ENCODE results near the gene VNN1. TPM values are rescaled to one million over a fixed set of nuclear protein-coding genes. Genes with fewer than 3 reads are reported as not detected.

VNN1 gene, protein sequence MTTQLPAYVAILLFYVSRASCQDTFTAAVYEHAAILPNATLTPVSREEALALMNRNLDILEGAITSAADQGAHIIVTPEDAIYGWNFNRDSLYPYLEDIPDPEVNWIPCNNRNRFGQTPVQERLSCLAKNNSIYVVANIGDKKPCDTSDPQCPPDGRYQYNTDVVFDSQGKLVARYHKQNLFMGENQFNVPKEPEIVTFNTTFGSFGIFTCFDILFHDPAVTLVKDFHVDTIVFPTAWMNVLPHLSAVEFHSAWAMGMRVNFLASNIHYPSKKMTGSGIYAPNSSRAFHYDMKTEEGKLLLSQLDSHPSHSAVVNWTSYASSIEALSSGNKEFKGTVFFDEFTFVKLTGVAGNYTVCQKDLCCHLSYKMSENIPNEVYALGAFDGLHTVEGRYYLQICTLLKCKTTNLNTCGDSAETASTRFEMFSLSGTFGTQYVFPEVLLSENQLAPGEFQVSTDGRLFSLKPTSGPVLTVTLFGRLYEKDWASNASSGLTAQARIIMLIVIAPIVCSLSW
- polyA plus RNA-seq (2013, experiment 1 of 2; ENCODE audit: insufficient read length): not detected
- not detected for polyA plus RNA-seq (2013, experiment 2 of 2; ENCODE audit: insufficient read length)

DNA sequence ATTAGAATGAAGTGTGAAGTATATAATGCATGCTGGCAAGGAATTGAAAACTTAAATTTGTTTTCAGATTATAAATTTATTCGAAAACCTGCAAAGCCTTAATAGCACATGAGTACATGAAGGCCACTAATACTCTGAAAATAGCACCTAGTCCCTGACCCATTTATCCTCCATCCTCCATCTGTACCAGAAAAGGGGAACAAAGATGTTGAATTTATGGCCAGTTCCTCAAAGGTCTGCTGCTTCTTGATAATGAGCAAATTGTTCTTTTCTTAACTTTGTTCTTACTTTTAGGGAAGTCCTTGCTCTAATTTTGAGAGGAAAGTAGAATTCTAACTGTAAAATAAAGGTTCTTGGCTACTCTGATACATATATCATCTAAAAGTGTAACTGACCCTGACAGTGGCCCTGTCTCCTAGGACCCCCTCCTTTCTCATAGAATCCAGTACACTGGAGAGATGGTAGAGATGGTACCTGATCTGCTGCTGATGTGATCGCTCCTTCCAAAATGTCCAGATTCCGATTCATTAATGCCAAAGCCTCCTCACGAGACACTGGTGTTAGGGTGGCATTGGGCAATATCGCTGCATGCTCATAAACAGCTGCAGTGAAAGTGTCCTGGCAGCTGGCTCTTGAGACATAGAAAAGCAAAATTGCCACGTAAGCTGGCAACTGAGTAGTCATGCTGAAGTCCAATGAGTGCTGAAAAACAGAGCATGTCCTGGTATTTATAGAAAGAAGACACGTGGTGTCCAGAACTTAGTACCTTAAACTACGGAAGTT is at the start of gene VNN1:
TSS of gene VNN1 (minus strand) at position 704 of the 783 bp plus-strand sequence. CDS start at position 684, 20 bp downstream.
- no peak for DNase-seq

DNA sequence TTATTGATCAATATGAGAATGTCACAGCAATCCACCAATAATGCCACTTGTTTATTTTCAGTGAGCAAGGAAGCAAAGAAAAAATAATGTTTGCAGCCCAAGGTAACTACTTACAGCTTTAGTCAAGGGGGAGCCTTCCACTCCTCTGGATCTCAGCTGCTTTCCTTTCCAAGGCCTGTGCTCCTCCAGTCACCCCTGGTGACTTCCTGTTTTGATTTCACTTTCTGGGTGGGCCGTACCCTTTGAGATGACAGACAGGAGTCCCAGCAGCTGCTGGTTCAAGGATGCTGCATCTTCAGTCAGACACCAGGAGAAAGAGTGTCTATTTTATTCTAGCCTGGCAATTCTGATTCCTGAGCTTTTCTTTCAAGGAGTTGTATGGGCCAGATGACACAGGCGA is 49.4 kb upstream of the VNN1 start:
- DNase-seq: peak; percentile 10

DNA sequence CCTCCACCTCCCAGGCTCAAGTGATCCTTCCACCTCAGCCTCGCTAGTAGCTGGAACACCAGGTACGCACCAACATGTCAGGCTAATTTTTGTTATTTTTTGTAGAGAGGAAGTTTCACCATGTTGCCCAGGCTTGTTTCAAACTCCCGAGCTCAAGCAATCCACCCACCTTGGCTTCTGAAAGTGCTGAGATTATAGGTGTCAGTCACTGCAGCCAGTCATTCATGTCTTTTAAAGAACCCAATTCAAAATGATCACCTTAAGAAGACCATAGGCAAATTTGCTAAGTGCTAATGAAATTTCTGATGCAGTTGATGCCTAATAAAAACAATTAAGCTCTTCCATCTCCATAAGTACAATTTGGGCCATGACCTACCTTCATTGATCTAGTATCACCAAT is 46.4 kb upstream of the VNN1 start:
- DNase-seq: no peak

DNA sequence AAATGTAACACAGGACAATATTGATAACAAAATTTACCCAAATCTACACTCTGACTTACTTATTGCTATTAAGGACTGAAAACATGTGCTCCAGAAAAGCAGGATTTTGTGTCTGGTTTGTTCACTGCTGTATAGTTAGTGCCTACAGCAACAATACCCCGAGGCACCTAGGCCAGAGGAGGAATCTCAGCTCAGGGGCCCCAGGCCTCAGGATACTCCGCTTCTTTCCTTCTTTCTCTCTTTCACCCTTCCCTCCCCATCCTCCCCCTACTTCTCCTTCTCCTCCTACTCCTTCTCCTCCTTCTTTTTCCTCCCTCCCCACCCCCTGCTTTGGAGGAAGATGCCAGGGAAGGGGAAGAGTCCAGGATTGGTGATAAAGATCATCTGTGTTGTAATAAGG is 44.8 kb upstream of the VNN1 start:
- no peak for DNase-seq

DNA sequence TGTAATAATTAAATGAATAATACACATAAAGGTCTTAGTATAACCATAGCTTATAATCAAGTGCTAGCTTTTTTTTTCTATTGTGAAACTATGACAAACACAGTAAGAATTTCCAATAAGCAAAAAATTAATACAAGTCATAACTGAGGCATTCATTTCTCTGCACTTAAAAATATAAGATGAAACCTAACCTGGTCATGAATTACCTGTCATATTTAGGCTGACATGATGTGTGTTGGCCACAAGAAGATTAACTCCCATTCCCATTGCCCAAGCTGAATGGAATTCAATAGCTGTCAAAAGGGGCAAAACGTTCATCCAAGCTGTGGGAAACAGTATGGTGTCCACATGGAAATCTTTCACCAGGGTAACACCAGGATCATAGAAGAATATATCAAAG is 38.4 kb upstream of the VNN1 start:
- no peak for DNase-seq

DNA sequence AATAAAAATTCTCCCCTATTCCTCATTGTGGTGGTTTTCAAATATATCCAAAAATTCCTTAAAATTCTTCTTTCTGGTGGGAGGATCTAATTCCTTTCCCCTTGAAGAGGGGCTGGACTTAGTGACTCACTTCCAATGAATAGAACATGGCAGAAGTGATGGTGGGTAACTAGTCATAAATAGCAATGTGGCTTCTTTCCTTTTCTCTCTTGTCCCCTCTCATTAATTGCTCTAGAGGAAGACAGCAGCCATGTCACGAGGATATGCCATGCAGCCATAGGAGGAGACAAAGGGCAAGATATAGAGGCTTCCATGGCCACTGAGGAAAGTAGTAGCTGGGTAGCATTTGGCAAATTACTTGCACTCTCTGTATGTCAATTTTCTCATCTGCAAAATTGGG is 38.0 kb upstream of the VNN1 start:
- no peak for DNase-seq

DNA sequence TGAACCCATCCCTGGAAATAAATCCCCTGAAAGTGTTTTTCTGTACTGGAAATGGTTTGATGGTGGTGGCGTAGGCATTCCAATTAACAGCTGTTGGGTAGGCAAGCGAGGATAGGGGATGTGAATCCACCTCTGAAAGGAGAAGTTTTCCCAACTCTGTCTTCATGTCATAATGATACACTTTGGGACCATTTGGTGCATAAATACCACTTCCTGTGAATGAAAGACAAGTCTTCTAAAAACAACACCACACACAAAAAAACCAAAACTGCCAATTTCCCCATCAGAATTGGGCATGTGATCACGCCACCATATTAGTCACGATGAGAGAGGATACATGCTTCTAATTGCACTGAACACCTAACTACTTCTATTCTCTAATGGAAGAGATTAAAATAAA is 37.5 kb upstream of the VNN1 start:
- DNase-seq: no peak

DNA sequence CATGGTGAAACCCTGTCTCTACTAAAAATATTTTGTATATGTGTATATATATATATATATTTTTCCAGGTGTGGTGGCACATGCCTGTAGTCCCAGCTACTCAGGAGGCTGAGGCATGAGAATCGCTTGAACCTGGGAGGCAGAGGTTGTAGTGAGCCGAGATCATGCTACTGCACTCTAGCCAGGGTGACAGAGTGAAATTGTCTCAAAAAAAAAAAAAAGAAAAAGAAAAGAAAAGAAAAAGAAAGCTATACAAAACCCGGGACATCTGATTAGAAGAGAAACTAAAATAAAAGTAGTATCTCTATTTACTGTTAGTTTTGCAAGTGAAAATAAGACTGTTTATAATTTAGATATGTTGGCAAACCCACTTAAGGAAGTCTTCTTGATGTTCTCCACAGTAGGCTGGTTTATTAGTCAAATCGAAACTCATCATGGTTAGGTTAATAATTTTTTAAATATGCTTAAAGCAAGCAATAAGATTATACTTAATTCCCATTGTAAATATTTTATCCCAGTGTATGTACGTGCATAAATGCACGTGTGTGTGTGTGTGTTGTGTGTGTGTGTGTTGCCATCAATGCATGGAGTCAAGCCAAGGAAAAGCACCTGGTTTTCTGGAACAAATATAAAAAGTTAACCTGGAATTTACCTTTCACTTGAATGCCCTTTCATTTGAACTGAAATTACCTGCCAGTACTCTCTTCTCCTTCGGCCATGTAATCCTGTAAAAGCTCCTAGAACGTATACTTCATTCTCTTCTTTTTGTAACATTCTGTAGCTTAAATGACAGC is 36.8 kb upstream of the VNN1 start:
- DNase-seq: no peak

DNA sequence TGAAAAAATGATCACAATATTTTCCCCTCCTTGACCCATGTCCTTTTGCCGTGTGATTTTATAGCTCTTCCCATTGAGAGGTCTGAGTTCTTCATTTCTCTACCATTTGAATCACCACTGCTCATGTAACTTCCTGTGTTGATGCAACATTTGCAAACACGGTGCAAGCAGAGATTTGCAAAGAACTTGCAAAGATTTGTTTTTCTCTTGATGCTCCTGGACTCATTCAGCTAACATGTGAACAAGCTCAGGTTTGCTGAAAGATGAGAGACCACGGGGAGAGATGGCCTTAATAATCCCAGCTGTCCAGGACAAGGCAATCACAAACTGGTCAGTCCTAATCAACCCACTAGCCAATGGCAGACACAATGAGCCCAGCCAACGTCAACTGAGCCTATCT is 35.3 kb upstream of the VNN1 start:
- no peak for DNase-seq

DNA sequence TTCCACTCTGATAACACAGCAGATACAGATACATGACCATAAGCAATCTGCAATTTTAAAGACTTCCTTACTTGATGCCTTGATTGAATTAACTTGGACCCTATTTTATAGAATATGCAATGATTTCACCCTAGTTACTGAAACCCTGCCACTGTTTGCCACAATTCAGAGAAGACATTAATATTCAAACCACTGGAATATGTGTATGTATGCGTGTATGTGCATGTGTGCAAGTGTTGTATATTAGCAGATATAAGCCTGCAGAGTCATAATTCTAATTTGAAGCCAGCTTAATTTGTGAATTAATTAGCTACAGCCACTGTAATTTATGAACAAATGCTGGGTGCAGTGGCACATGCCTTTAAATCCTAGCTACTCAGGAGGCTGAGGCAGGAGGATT is 34.6 kb upstream of the VNN1 start:
- DNase-seq: no peak

DNA sequence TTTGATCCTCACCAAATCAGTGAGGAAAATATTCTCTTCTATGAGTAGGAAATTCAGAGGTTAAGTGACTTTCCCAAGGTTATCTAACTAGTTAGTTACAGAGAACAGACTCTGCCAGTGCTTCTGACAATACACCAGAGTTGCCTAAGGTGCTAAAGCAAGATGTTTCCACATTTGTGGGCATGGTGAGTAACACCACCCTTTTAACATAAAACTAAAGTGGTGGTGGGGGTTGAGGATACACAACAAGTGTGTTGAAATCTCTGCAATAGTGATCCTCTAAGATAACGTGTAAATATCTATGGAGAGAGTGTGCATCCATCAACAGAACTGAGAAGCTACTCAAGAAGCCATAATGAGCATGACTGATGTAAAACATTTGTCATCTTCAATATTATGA is 32.2 kb upstream of the VNN1 start:
- no peak for DNase-seq

DNA sequence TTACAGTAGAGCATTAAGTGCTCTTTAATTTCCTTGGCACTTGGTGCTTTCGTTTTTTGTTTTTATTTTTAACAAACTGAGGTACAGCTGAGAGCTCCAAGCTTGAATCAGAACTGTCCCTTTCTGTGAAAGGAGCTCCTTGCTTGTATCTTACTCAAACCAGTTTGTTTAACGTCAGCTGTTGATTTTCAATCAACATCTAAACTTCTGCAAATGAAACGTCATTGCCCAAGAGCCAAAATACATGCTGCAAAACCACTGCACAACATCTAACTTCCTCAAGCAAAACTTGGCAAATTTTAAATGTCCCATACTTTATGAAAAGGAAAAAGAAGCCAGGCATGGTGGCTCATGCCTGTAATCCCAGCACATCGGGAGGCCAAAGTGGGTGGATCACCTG is 28.6 kb upstream of the VNN1 start:
- DNase-seq: no peak

DNA sequence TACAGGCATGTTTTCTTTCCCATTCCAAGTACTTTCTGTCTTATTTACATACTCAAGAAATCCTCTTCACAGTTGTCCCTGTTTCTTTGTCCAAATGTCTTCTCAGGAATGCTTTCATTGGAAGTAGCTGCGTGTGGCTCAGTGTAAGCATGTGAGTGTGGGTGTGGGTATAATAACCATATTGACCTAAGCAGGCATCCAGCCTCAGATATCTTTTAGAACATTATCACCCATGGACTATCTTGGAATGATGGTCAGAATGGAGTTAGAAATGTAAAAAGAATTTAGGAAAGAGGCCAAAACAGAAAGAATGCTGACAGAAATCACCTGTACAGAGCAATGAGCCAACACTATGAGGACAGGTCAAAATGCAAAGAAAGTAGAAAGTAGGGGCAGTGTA is 27.4 kb upstream of the VNN1 start:
- no peak for DNase-seq

DNA sequence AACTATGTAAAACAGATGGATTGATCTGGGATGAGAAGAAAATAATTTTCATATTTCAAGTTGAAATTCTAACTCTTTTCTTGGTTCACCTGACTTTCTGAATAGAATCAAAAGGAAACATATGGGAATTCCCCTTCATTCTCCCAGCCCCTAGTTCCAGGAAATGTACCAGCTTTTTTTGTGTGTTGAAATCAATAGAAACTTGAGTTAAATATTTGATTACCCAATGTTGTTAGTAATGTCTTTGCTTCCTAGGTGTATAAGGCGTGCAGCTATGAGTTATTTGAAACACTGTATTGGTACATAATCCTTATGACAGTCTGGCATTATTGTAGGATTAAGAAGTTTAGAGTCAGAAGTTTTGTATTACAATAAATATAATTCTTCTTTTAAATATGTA is 22.4 kb upstream of the VNN1 start:
- DNase-seq: no peak

DNA sequence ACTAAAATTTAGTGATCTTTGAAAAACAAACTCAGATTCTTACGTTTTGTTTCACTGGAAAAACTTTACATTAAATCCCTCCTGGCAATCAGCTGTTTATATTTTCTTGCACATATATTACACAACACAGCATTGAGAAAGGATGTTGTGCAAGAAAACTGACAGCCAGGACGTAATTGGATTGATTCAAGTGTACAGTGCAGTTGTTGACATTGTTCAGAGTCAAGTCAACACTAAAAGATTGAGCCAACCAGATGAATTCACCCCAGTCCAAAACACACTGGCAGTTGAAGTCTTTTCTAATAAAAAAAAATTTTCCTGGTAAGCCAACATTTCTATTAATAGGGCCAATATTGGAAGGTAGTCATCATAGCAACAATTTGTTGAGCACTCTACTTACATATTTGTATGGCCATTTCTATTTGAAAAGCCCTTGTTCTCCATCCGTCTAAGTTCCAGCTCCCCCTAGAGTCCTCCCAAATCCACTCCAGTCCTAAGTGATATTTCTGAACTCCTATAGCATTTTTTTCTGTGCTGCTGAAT is 20.9 kb upstream of the VNN1 start:
- DNase-seq: no peak

DNA sequence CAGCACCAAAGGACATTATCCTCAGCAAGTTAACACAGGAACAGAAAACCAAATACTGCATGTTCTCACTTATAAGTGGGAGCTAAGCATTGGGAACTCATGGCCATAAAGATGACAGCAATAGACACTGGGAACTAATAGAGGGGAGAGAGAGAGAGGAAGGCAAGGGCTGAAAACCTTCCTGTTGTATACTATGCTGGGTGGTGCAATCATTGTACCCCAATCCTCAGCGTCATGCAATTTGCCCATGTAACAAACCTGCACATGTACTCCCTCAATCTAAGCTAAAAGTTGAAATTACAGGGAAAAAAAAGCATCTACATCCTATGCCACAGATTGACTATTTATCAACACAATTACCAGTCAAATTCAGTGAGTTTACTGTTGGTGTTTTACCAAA is 20.0 kb upstream of the VNN1 start:
- DNase-seq: no peak

DNA sequence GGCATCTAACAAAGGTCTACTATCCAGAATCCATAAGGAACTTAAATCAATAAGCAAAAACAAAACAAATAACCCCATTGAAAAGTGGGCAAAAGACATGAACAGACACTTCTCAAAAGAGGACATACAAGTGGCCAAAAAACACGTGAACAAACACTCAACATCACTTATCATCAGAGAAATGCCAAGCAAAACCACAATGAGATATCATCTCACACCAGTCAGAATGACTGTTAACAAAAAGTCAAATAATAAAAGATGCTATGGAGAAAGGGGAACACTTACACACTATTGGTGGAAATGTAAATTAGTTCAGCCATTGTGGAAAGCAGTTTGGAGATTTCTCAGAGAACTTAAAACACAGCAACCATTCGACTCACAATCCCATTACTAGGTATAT is 19.4 kb upstream of the VNN1 start:
- DNase-seq: no peak

DNA sequence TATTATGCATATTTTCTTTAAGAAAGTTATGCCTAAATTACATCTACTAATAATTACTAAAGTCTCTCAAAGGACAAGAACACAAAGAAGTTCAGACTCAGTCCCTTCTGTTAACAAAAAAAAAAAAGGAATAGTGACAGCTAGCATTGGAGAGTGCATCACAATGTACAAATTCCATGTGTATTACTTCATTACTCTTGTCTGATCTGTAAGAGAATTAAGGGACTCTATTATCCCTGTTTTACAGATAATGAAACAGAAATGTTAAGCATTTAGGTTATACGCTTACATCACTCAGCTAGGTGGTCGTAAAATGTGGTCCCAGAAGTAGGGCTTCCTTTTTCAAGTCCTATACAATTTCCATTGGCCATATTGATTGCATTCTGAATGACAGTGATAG is 17.2 kb upstream of the VNN1 start:
- no peak for DNase-seq

DNA sequence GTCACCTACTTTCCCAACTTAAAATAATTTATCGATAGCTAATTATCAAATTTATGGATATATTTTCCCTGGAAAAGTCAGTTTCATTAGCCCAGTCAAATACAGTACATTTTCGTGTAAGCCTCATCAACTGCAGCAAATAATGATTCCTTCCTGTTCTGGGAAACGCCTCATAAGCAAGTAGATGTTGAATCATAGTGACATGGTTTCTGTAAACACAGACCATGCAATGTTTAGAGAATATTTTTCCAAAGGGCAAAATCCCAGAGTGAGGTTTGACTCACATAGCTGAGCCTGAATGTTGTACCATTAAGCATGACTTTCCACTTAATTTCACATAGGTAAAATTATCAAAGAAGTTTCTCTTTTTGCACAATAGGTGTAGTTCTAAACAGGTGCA is 16.7 kb upstream of the VNN1 start:
- DNase-seq: no peak

DNA sequence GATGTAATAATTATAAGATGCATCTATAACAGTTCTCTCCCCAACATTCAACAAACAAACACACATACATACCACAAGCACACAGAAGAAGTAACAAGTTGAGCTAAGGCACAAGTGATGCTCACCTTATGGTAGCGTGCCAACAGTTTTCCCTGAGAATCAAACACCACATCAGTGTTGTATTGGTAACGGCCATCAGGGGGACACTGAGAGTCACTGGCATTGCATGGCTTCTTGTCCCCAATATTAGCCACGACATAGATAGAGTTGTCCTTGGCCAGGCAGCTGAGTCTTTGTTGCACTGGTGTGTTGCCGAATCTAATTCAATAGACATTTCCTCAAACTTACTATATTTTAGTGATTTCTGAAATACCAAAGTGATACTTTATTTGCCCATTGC is 14.8 kb upstream of the VNN1 start:
- DNase-seq: no peak

DNA sequence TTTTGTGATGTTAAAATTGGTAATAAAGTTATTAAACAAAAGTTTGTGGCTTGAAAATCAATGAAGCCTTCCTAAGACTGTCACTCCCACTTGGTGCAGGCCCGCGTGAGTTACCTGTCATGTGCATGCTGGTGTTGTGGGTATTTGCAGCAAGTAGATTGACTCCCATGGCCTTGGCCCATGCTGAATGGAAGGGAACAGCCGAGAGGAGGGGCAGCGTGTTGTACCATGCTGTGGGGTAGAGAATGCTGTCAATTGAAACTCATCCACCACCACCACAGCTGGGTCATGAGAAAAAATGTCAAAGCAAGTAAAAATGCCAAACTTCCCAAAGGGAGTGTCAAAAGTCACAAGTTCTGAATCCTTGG is 12.7 kb upstream of the VNN1 start:
- no peak for DNase-seq

DNA sequence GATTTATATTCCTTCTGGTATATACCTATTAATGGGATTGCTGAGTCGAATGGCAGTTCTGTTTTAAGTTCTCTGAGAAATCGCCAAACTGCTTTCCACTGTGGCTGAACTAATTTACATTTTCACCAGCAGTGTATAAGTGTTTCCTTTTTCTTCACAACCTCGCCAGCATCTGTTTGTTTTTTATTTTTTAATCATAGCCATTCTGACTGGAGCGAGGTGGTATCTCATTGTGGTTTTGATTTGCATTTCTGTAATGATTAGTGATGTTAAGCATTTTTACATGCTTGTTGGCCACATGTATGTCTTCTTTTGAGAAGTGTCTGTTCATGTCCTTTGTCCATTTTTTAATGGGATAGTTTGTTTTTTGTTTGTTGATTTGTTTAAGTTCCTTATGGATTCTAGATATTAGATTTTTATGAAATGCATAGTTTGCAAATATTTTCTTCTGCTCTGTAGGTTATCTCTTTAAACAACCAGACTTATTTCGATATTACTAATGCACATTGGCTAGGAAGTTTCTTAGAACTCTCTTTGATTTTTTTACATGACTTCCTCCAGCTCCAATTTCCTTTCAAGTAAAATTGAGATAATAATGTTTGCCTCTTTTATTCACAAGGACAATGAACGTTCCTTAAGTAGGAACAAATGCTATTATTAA is 12.2 kb upstream of the VNN1 start:
- no peak for DNase-seq

Measured in fibroblast of skin of back (primary cell).